Natural killer cell (primary cell): ENCODE data around the gene ZNF385C. TPM values are rescaled to one million over a fixed set of nuclear protein-coding genes. Genes with fewer than 3 reads are reported as not detected.

Experiments
- ATAC-seq, 3 donors: fragments of 150-1000 bp in 2 of 3; fragments of 200-7000 bp in 1 of 3; cut with Tn5 transposase; 1 replicate in 1 of 3; 2 replicates in 2 of 3; pipeline ENCODE4 v1.10.0; 2021; ENCODE audit warnings: mild to moderate bottlenecking in 2 of 3, moderate library complexity in 2 of 3
- DNase-seq, 2 donors: peaks; one replicate each; pipeline versions ENCODE4 v3.0.0 to v3.0.0-alpha.2; 2013 to 2021; ENCODE audit warnings: mixed read lengths in 1 of 2
- H3K27ac ChIP-seq: one replicate; pipeline ENCODE4 v1.5.1; 2013; ENCODE audit warnings: mild to moderate bottlenecking, low read length
- H3K27me3 ChIP-seq: one replicate; pipeline ENCODE4 v1.6.1; 2013; ENCODE audit warnings: low read length; ENCODE audit not compliant: control insufficient read depth, insufficient read depth
- H3K36me3 ChIP-seq: one replicate; pipeline ENCODE4 v1.6.1; 2013; ENCODE audit warnings: low read length; ENCODE audit not compliant: control insufficient read depth, insufficient read depth
- H3K4me1 ChIP-seq: one replicate; pipeline ENCODE4 v1.6.1; 2013; ENCODE audit warnings: low read length; ENCODE audit not compliant: control insufficient read depth, insufficient read depth
- H3K4me3 ChIP-seq: one replicate; pipeline ENCODE4 v1.5.1; 2013; ENCODE audit warnings: low read length
- H3K9me3 ChIP-seq: one replicate; pipeline ENCODE4 v1.6.1; 2013; ENCODE audit warnings: low read length; ENCODE audit not compliant: control insufficient read depth, insufficient read depth
- H3K27ac Mint-ChIP-seq, 2 donors: one replicate each; pipeline ENCODE4 v1.8.0; 2022; ENCODE audit warnings: mild to moderate bottlenecking in 2 of 2, mixed read lengths in 2 of 2, moderate library complexity in 1 of 2
- H3K27me3 Mint-ChIP-seq, 2 donors: one replicate each; pipeline ENCODE4 v1.8.0; 2022; ENCODE audit warnings: low read depth in 2 of 2, mixed read lengths in 2 of 2
- H3K36me3 Mint-ChIP-seq: one replicate; pipeline ENCODE4 v1.8.0; 2022; ENCODE audit warnings: mixed read lengths
- H3K4me1 Mint-ChIP-seq, 2 donors: one replicate each; pipeline ENCODE4 v1.8.0; 2022; ENCODE audit warnings: mixed read lengths in 2 of 2
- H3K4me3 Mint-ChIP-seq: one replicate; pipeline ENCODE4 v1.8.0; 2022; ENCODE audit warnings: mild to moderate bottlenecking, moderate library complexity, mixed read lengths
- H3K9me3 Mint-ChIP-seq, 2 donors: one replicate each; pipeline ENCODE4 v1.8.0; 2022; ENCODE audit warnings: mixed read lengths in 2 of 2
- CTCF ChIP-seq: fragments of 200-600 bp; IDR thresholded peaks from one replicate; pipeline ENCODE4 v1.8.0; 2022; ENCODE audit warnings: antibody characterized with exemption
- WGBS: methylation state at CpG from one replicate; pipeline ENCODE4 v1.1.7; 2013; ENCODE audit warnings: missing lambda C conversion rate; ENCODE audit not compliant: insufficient coverage; 5-methylcytosine and 5-hydroxymethylcytosine counted together
- intact Hi-C: fragments of 100-400 bp; cut with micrococcal nuclease; formaldehyde crosslinking; loops from one replicate; pipeline ENCODE4 v1.14.2; 2022
- total RNA-seq, 4 donors: library from RNA; stranded (reverse); fragments of 120-200 nt in 1 of 4; gene quantifications; one replicate each; pipeline versions ENCODE4 v1.2.3 to v1.2.4, GENCODE V29; 2013 to 2022

Gene ZNF385C
- total RNA-seq, 3 donors from 2014 or later (not counting 1 experiment from before 2014, with no cell fraction given) = 0.28 TPM; not detected in 2

DNA sequence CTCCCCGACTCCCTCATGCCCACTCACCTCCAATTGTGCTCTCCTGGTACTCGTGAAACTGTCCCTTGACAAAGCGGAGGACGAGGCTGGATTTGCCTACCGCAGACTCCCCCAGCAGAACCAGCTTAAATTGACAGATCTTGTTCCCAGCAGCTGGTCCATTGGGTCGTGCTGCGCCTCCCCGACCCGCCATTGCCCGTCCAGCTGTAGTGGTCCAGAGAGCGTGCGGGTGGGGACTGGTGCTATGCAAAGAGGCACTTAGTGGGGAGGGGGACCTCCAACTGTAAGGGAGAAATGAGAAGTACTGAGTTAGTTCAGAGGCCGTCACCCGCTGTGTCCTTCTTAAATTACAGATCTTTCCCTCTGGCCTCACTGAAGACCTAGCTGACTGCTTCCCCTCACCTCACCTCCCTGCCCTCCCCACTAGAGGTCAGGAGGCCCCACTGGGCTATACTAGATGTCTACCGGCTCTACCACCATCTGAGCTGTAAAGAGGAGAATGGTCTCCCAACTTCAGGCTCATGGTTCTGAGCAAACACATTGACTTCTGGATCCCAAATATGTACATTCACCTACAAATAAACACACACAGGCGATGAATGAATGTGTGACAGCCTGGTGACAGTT lies 32.1 kb upstream of the ZNF385C start:
- intact Hi-C loops = no loop called here
- H3K36me3 Mint-ChIP-seq = peaks cover 7% of the 10 kb centered on the region
- no peak overlapping the region for H3K4me3 ChIP-seq
- peak overlapping the region in 1 of 2 donors; percentile 44 for H3K27ac Mint-ChIP-seq
- no peak overlapping the region for H3K27ac ChIP-seq
- peaks cover 37 to 46% of the 10 kb centered on the region in 2 donors for H3K4me1 Mint-ChIP-seq
- DNase-seq (no peak), ATAC-seq (no peak)
- peaks cover 30% of the 10 kb centered on the region for H3K4me1 ChIP-seq
- WGBS = 95% methylated on average over 16 of the region's 16 CpGs
- H3K9me3 ChIP-seq = no peaks in the 10 kb centered on the region
- H3K27me3 ChIP-seq = no peaks in the 10 kb centered on the region
- H3K36me3 ChIP-seq = peaks cover 57% of the 10 kb centered on the region
- H3K27me3 Mint-ChIP-seq = no peaks in the 10 kb centered on the region
- H3K4me3 Mint-ChIP-seq = no peak overlapping the region
- no peak for TF ChIP-seq CTCF
- H3K9me3 Mint-ChIP-seq = no peaks in the 10 kb centered on the region

DNA sequence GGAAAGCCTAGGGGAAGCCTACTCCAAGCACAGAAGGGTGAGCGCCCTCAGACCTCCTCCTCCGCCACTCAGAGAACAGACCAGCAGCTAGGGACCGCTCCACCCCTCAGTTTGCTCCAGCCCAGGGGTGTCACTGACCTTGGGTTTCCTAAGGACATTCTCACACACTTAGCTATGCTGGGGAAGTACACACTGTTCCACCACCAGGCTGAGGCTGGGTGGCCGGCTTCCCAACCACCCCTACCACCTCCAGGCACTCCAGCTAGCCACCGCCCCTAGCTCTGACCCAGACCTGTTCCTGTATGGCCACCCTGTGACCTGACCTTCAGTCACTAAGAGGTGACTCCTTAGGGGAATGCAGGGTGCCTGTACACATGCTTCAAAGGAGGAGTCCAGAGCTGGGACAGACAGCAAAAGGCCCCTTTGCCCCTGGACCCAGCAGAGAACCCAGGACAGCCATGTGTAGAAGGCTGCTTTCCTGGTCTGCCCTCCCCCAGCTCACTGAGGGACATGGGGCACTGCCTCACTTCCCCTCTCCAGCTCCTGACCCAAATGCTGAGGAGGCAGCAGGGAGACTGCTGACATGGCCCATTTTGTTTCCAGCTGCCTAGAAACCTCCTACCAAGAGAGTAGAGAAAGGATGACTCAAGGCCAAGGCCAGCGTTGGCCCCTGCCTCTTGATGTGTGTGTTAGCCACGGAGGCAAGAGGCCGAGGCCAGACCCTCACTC lies 31.0 kb upstream of the ZNF385C start:
- Histone ChIP-seq H3K4me1 (peaks cover 24% of the 10 kb centered on the region), H3K27ac (no peak overlapping the region), H3K27me3 (no peaks in the 10 kb centered on the region), H3K9me3 (no peaks in the 10 kb centered on the region), H3K36me3 (peaks cover 62% of the 10 kb centered on the region), H3K4me3 (no peak overlapping the region)
- DNase-seq = no peak
- H3K4me3 Mint-ChIP-seq = no peak overlapping the region
- no peak for ATAC-seq
- peaks cover 37 to 43% of the 10 kb centered on the region in 2 donors for H3K4me1 Mint-ChIP-seq
- TF ChIP-seq CTCF = no peak
- H3K9me3 Mint-ChIP-seq = no peaks in the 10 kb centered on the region
- no peaks in the 10 kb centered on the region for H3K27me3 Mint-ChIP-seq
- peaks cover 7% of the 10 kb centered on the region for H3K36me3 Mint-ChIP-seq
- intact Hi-C loops = no loop called here
- peak overlapping the region; percentile 23 to 72 for H3K27ac Mint-ChIP-seq
- WGBS = 98% methylated on average over 8 of the region's 8 CpGs

GRCh38 chr17:42127414-42127813 lies 29.1 kb upstream of the ZNF385C start:
- peaks cover 7% of the 10 kb centered on the region for H3K36me3 Mint-ChIP-seq
- H3K27ac Mint-ChIP-seq = no peak overlapping the region
- DNase-seq = no peak
- peaks cover 6% of the 10 kb centered on the region for H3K4me1 ChIP-seq
- no peaks in the 10 kb centered on the region for H3K9me3 Mint-ChIP-seq
- no peaks in the 10 kb centered on the region for H3K9me3 ChIP-seq
- no peak overlapping the region for H3K4me3 ChIP-seq
- peaks cover 20 to 24% of the 10 kb centered on the region in 2 donors for H3K4me1 Mint-ChIP-seq
- no peaks in the 10 kb centered on the region for H3K27me3 Mint-ChIP-seq
- no peak for ATAC-seq
- H3K27me3 ChIP-seq = no peaks in the 10 kb centered on the region
- H3K27ac ChIP-seq = no peak overlapping the region
- intact Hi-C loops = no loop called here
- H3K36me3 ChIP-seq = peaks cover 61% of the 10 kb centered on the region
- no peak overlapping the region for H3K4me3 Mint-ChIP-seq
- TF ChIP-seq CTCF = no peak
- 100% methylated on average over 6 of the region's 6 CpGs for WGBS
